C4-2B (cell line): ENCODE measurements around the gene MYOZ1.

Source experiments
- H3K27ac ChIP-seq: fragments of 450-650 bp; 2 replicates; pipeline ENCODE4 v1.5.1; 2017
- ZFX ChIP-seq: fragments of 450-650 bp; IDR thresholded peaks from 2 replicates; pipeline ENCODE4 v1.6.1; 2017
- TF ChIP-seq, protein P1 (sequence below): fragments of 450-650 bp; conservative IDR thresholded peaks from 2 replicates; pipeline ENCODE4 v1.5.1; 2017; ENCODE audit warnings: mild to moderate bottlenecking

MYOZ1 gene

DNA sequence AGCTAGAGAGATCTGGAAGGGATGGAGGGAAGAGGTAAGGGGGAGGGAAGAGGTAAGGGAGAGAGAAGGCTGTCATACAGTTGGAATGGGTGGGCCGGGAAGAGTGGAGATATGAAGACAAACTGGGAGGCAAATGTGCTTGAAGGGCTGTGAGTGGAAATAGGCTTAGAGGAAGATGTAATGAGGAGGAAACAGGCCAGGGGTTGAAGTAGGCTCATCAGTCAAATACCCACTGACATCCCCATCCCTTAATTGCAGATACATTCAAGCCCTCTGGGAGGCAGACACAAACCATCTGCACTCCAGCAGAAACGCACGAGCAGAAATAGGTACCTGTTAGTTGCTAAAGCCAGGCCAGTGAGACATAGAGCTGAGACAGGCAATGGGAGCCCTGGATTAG is 12.4 kb upstream of the MYOZ1 start:
- no peak for TF ChIP-seq ZFX
- TF ChIP-seq, protein P1, sequence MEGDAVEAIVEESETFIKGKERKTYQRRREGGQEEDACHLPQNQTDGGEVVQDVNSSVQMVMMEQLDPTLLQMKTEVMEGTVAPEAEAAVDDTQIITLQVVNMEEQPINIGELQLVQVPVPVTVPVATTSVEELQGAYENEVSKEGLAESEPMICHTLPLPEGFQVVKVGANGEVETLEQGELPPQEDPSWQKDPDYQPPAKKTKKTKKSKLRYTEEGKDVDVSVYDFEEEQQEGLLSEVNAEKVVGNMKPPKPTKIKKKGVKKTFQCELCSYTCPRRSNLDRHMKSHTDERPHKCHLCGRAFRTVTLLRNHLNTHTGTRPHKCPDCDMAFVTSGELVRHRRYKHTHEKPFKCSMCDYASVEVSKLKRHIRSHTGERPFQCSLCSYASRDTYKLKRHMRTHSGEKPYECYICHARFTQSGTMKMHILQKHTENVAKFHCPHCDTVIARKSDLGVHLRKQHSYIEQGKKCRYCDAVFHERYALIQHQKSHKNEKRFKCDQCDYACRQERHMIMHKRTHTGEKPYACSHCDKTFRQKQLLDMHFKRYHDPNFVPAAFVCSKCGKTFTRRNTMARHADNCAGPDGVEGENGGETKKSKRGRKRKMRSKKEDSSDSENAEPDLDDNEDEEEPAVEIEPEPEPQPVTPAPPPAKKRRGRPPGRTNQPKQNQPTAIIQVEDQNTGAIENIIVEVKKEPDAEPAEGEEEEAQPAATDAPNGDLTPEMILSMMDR, result no peak
- peak overlapping the region; percentile 11; the same call in 1 of the 2 replicates for H3K27ac ChIP-seq

DNA sequence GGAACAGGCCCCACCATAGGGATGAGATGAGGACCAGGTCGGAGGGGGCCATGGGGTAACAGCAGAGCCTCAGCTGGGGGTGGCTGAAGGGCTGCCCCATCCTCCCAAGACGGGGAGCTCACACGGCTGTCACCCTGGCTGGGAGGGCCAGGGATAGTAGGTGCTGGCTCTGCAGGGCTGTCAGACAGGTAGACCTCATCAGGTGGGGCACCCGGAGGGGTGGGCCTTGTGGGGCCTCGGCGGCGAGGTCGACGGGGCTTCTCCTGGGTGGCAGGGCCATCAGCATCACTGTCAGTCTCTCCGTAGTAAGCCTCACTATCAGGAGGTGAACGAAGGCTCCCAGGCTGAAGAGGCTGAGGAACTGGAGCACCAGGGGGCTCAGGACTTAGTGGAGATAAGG is 11.9 kb upstream of the MYOZ1 start:
- H3K27ac ChIP-seq, result peak overlapping the region; percentile 11
- TF ChIP-seq, protein P1, result no peak
- TF ChIP-seq ZFX, result no peak

DNA sequence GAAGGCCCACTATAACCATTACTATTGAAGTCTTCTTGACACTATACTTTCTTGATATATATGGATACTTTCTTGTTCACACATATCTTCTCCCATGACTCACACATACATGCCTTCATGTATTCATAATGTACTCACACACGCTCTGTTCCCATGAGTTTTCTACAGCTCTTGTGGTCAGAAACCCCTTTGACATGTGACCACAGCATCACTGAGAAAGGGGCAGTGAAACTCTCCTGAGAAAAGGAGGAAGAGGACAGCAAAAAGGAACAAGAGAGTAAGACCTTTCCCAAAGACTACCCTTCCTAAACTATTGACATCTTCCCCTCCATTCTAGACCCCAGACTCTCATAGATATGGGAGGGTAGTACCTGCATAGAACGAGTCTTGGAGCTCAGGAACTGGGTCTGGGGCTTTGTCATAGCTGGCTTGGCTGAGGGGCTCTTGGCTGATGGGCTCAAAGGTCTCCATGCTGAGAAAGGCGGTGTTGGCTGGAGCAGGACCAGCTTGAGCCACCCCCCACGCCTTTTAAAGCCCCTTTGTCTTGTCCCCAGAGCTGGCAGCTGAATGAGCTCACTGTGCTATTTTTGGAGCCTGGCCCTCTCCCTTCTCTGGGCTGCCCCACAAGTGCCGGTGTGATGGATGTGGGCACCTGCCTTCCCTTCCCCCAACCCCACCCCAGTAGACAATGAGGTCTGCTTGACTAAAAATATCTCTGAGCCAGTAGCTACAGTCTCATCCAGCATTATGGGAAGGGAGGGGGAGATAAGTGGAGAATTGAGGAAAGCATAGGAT is 9.5 kb upstream of the MYOZ1 start:
- TF ChIP-seq, protein P1, result no peak
- no peak overlapping the region for H3K27ac ChIP-seq

DNA sequence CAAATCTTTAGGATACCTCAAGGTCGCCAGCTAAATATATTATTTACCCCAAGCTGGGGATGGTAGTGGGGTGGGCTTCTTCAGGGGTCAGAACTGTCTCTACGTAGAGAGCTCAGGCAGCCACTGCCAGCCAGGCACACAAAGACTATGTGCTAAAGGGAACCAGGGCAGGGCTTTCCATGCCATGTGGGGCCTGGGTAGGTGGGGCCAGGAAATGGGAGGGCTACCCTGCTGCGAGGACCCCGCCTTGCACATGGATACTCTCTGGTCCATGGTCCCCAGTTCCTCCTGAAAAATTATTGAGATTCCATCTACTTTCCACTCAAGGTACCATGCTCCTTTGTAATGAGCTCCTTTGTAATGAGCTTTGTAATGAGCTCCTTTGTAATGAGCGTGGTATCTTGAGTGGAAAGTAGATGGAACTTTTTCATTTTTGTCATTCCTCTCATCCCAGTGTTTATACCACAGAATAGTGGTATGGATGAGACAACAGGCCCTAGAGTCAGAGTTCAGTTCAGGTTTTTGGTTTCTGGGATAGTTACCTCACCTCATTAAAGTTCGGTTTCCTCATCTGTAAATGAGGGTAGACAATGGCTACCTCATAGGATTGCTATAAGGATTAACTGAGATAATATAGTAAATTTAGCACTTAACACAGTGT is 8.7 kb upstream of the MYOZ1 start:
- H3K27ac ChIP-seq, result no peak overlapping the region
- TF ChIP-seq, protein P1, result no peak
- TF ChIP-seq ZFX, result no peak

DNA sequence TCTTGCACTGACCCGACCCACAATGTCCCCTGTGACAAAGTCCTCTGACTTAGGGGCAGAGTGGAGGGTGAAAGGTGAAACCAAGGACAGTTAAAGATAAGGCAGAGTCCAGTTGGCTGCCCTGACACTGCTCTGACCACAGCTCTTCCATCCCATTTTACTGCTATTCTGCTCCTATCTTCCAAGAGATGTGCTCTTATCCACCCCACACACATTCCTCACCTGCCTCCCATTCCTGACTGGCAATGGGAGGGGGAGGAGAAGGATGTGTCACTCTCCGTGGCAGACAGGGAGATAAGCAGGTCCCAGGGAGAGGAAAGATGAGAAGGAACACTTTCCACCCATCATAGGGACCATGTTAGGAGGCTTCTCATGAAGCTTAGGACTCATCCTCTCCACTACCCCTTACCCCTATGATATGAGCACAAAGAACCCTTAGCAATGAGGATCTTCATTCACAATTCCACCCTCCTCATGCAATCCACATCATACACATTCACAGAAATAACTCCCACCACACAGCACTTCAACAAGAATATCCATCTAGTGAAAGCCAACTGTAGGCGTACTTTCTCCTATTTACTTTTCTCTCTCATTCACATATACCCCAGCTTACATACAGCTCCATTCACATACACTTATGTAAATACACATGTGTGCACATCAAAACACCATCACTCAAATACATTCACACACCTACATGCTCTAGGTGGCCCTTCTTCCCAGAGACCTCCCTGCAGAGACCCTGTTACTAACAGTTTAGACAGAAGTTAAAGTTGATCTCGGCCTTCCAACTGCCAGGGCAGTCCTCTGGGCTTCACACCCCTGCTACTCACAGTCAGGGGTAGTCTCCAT is 7.9 kb upstream of the MYOZ1 start:
- no peak overlapping the region for H3K27ac ChIP-seq
- TF ChIP-seq ZFX, result no peak

DNA sequence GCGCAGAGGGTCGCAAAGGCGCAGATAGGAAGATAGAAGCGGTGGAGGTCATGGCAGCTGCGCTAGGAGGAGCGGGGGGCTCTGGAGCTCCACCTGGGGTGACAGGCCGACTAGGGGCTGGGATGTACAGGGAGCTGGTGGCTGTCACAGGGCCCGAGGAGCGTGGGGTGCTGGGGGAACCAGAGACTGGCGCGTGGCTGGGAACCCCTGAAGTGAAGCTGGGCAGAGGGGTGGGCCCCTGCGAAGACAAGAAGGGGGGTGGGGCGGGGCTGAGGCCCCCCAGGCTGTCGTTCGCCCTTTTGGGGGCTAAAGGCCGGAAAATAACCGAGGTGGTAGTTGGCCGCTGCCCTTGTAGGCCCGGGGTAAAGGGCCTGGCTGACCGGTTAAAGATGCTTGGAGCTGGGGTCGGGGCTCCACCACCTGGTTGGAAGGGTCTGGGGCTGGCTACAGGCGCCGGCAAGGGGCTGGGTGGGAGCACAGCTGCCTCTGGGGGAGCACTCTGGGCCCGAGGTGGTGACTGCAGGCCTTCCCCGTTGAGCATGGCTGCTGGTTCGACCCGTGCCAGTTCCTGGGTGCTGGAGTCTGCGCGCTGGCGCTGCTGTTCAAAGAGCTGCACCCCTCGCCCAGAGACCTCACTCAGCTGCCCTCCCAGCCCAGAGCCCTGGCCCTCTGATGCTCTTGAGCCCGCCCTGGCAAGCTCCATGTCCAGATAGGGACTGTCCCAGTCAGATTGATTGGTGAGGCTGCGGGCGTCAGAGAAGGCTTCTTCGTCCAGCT is 6.8 kb upstream of the MYOZ1 start:
- H3K27ac ChIP-seq, result no peak overlapping the region
- no peak for TF ChIP-seq ZFX
- TF ChIP-seq, protein P1, result no peak

DNA sequence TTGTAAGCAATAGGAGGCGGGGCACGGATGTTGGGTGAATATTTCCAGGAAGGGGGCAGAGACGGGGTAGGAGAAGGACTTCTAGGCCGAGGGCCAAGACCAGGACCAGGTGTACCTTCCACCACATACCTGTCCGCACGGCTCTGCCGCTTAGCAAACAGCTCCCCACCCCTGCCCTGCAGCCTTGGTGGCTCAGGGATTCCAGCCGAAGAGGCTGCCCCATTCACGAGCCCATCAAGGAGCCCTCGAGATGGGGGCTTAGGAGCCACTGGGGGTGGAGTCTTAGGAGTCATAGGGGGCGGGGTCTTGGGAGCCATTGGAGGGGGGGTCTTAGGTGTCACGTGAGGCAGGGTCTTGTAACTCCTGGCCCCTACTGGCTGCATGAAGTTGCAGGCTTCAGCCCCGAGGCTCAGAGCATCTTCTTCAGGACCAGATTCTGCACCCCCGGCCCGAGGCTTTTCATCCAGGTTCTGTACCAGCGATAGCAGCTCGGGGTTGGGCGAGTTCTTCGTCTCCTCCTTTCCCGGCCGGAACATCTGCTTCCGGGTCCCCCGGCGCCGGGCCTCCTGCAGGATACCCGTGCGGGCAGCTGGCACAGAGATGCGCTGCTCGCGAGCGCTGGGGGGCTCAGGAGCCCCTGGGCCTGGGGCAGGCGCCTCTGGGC is 6.1 kb upstream of the MYOZ1 start:
- H3K27ac ChIP-seq, result no peak overlapping the region
- no peak for TF ChIP-seq ZFX
- TF ChIP-seq, protein P1, result no peak
